ENCODE measurements around the gene MYH6. TPM values are rescaled to one million over a fixed set of nuclear protein-coding genes. Genes with fewer than 3 reads are reported as not detected.
"Not testable (repeated sequence)": the region's sequence is repeated elsewhere in the genome, so short reads cannot be mapped to it uniquely, and the experiment has no call there.

The MYH6 gene
- total and polyA plus RNA-seq, 4 donors = 0.11 to 0.16 TPM; not detected in 2

DNA sequence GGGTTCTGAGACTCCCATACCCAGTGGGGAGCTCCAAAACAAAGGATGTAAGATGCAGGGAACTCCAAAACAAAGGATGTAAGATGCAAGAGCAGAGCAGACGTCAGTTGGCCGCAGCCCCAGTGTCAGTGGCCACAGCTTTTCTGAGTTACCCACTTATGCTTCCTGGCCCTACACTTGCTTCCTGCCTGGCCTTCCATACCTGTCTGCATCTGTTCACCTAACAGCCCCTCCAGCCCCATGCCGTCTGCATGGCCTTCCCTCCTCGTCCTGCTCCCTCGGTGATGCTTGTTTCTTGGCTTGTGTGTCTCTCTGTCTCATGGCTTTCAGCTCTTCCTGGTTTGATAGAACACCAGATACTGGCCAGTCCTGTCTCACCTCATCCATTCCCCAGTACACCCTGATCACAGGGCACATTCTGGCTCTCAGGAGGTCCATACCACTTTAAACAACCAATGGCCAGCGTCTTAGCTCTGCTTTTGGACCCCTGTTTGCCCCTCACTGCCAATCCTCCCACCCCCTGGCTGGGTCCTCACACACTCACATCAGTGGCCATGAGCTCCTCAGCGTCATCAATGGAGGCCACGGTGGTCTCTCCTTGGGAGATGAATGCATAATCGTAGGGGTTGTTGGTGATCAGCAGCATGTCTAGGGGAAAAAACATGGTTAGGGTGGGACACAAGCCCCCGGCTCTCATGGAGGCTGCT, 22.1 kb upstream of the MYH6 start:
- WGBS (ENCODE audit: insufficient coverage) = 67% methylated on average over 10 of the region's 10 CpGs
- DNase-seq (ENCODE audit: low read depth in 4 of 6, low spot score in 6 of 6) = no peak
- Histone ChIP-seq H3K4me1 (ENCODE audit: control insufficient read depth, insufficient read depth, low read length) (peaks cover 19% of the 10 kb centered on the region), H3K4me3 (ENCODE audit: low read depth, low read length) (no peak overlapping the region), H3K27me3 (ENCODE audit: control insufficient read depth, insufficient read depth, low read length) (no peaks in the 10 kb centered on the region), H3K9me3 (ENCODE audit: control insufficient read depth, insufficient read depth, low read length) (no peaks in the 10 kb centered on the region), H3K27ac (ENCODE audit: low read depth, low read length) (peak overlapping the region; percentile 51), H3K36me3 (ENCODE audit: control insufficient read depth, insufficient read depth, low read length) (no peaks in the 10 kb centered on the region)

DNA sequence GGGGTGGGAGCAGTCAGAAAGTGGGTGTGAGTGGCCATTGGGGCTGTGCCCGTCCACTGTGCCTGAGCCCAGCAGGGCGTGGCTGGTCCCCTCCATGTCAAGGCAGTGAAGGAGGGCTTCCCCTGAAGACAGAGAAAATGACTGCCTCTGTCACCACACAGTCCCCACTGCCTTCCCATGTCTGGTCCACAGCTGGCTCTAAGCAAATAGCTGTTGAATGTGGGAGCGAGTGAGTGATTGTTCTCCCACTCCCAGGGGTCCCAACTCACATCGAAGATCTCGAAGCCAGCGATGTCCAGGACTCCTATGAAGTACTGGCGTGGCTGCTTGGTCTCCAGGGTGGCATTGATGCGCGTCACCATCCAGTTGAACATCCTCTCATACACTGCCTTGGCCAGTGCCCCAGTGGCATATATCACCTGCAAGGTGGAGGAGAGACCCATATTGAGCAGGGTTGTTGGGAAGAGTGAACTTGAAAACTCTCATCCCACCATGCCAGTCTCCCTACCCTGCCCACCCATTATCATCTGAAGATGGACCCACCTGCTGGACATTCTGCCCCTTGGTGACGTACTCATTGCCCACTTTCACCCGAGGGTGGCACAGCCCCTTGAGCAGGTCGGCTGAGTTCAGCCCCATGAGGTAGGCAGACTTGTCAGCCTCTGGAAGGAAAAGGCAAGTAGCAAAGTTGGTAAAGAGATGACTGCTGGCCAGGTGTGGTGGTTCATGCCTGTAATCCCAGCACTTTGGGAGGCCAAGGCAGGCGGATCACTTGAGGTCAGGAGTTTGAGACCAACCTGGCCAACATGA, 20.8 kb upstream of the MYH6 start:
- Histone ChIP-seq H3K27me3 (ENCODE audit: control insufficient read depth, insufficient read depth, low read length) (no peaks in the 10 kb centered on the region), H3K27ac (ENCODE audit: low read depth, low read length) (no peak overlapping the region), H3K4me1 (ENCODE audit: control insufficient read depth, insufficient read depth, low read length) (peaks cover 19% of the 10 kb centered on the region), H3K36me3 (ENCODE audit: control insufficient read depth, insufficient read depth, low read length) (no peaks in the 10 kb centered on the region), H3K9me3 (ENCODE audit: control insufficient read depth, insufficient read depth, low read length) (no peaks in the 10 kb centered on the region), H3K4me3 (ENCODE audit: low read depth, low read length) (no peak overlapping the region)
- 98% methylated on average over 4 of the region's 13 CpGs for WGBS (ENCODE audit: insufficient coverage)
- no peak for DNase-seq (ENCODE audit: low read depth in 4 of 6, low spot score in 6 of 6)

- H3K27me3 ChIP-seq (ENCODE audit: control insufficient read depth, insufficient read depth, low read length); H3K36me3 ChIP-seq (ENCODE audit: control insufficient read depth, insufficient read depth, low read length); H3K9me3 ChIP-seq (ENCODE audit: control insufficient read depth, insufficient read depth, low read length); H3K27ac ChIP-seq (ENCODE audit: low read depth, low read length); H3K4me1 ChIP-seq (ENCODE audit: control insufficient read depth, insufficient read depth, low read length); H3K4me3 ChIP-seq (ENCODE audit: low read depth, low read length); DNase-seq (ENCODE audit: low read depth in 4 of 6, low spot score in 6 of 6): not testable (repeated sequence)
- 100% methylated on average over 1 of the region's 6 CpGs for WGBS (ENCODE audit: insufficient coverage)
Observed at GRCh38 chr14:23425798-23426197, 17.7 kb upstream of the MYH6 start.

GRCh38 chr14:23425169-23425568, 17.1 kb upstream of the MYH6 start:
- DNase-seq (ENCODE audit: low read depth in 4 of 6, low spot score in 6 of 6) = no peak
- Histone ChIP-seq H3K9me3 (ENCODE audit: control insufficient read depth, insufficient read depth, low read length) (no peaks in the 10 kb centered on the region), H3K27ac (ENCODE audit: low read depth, low read length) (no peak overlapping the region), H3K27me3 (ENCODE audit: control insufficient read depth, insufficient read depth, low read length) (no peaks in the 10 kb centered on the region), H3K4me3 (ENCODE audit: low read depth, low read length) (no peak overlapping the region), H3K36me3 (ENCODE audit: control insufficient read depth, insufficient read depth, low read length) (no peaks in the 10 kb centered on the region), H3K4me1 (ENCODE audit: control insufficient read depth, insufficient read depth, low read length) (peaks cover 3% of the 10 kb centered on the region)
- WGBS (ENCODE audit: insufficient coverage) = 73% methylated on average over 9 of the region's 10 CpGs

DNA sequence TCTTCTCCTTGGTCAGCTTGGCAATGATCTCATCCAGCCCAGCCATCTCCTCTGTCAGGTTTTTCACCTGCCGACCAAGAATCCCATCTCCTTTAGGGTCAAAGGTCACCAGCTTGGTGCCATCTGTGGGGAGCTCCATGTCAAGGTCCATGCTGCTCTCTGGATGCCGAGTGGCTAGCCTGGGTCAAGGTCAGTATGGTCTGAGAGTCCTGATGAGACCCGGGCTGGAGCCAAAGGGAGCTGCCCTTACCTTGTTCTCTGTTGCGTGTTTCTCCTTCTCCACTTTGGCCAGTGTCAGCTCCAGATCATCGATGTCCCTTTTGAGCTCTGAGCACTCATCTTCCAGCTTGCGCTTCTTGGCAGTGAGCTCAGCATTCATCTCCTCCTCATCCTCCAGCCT, 15.6 kb upstream of the MYH6 start:
- no peak overlapping the region for H3K4me3 ChIP-seq (ENCODE audit: low read depth, low read length)
- no peak for DNase-seq (ENCODE audit: low read depth in 4 of 6, low spot score in 6 of 6)
- 87% methylated on average over 6 of the region's 6 CpGs for WGBS (ENCODE audit: insufficient coverage)
- H3K9me3 ChIP-seq (ENCODE audit: control insufficient read depth, insufficient read depth, low read length) = no peaks in the 10 kb centered on the region
- H3K27me3 ChIP-seq (ENCODE audit: control insufficient read depth, insufficient read depth, low read length) = no peaks in the 10 kb centered on the region
- no peak overlapping the region for H3K27ac ChIP-seq (ENCODE audit: low read depth, low read length)
- peaks cover 6% of the 10 kb centered on the region for H3K36me3 ChIP-seq (ENCODE audit: control insufficient read depth, insufficient read depth, low read length)
- no peaks in the 10 kb centered on the region for H3K4me1 ChIP-seq (ENCODE audit: control insufficient read depth, insufficient read depth, low read length)

GRCh38 chr14:23421594-23421993, 13.5 kb upstream of the MYH6 start:
- DNase-seq (ENCODE audit: low read depth in 4 of 6, low spot score in 6 of 6) = no peak
- H3K27ac ChIP-seq (ENCODE audit: low read depth, low read length) = no peak overlapping the region

DNA sequence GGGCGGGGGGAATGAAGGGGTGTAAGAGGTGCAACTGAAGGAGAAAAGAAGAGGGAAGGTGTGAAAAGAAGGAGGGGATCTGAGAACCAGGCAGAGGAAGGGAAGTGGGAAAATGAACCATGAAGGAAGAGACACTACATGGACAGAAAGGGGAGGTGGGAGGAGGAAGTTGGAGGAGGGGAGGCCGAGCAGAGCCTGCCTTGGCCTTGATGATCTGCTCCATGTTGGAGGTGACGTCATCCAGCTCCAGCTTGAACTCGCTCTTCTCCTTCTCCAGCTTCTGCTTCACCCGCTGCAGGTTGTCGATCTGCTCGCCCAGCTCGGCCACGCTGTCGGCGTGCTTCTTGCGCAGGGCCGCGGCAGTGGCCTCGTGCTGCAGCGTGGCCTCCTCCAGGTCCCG, 11.6 kb upstream of the MYH6 start:
- H3K4me1 ChIP-seq (ENCODE audit: control insufficient read depth, insufficient read depth, low read length); H3K9me3 ChIP-seq (ENCODE audit: control insufficient read depth, insufficient read depth, low read length); DNase-seq (ENCODE audit: low read depth in 4 of 6, low spot score in 6 of 6); H3K27me3 ChIP-seq (ENCODE audit: control insufficient read depth, insufficient read depth, low read length); H3K4me3 ChIP-seq (ENCODE audit: low read depth, low read length); H3K27ac ChIP-seq (ENCODE audit: low read depth, low read length): not testable (repeated sequence)
- 75% methylated on average over 1 of the region's 17 CpGs for WGBS (ENCODE audit: insufficient coverage)
- H3K36me3 ChIP-seq (ENCODE audit: control insufficient read depth, insufficient read depth, low read length) = peaks cover 18% of the 10 kb centered on the region

More at GRCh38 chr14:23421594-23421993, 13.5 kb upstream of the MYH6 start:
- Histone ChIP-seq H3K4me3 (ENCODE audit: low read depth, low read length) (no peak overlapping the region), H3K9me3 (ENCODE audit: control insufficient read depth, insufficient read depth, low read length) (no peaks in the 10 kb centered on the region), H3K36me3 (ENCODE audit: control insufficient read depth, insufficient read depth, low read length) (peaks cover 13% of the 10 kb centered on the region), H3K4me1 (ENCODE audit: control insufficient read depth, insufficient read depth, low read length) (peaks cover 3% of the 10 kb centered on the region), H3K27me3 (ENCODE audit: control insufficient read depth, insufficient read depth, low read length) (no peaks in the 10 kb centered on the region)

DNA sequence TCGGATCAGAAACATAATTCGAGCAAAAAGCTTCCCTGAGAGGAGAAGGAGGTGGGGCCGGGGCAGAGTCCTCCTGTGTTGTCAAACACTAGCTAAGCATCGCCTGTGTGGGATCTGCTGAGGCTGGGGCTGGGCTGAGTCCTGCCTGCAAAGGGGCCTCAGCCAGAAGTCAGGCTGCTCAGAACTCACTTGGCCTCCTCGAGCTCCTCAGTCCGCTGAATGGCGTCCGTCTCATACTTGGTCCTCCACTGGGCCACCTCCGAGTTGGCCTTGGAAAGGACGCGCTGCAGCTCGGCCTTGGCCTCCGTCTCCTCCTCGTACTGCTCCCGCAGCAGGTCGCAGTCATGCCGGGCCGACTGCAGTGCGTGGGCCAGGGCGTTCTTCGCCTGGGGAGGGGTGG, 9.9 kb upstream of the MYH6 start:
- H3K4me1 ChIP-seq (ENCODE audit: control insufficient read depth, insufficient read depth, low read length) = peaks cover 9% of the 10 kb centered on the region
- no peaks in the 10 kb centered on the region for H3K9me3 ChIP-seq (ENCODE audit: control insufficient read depth, insufficient read depth, low read length)
- WGBS (ENCODE audit: insufficient coverage) = 91% methylated on average over 16 of the region's 21 CpGs
- H3K4me3 ChIP-seq (ENCODE audit: low read depth, low read length) = no peak overlapping the region
- H3K36me3 ChIP-seq (ENCODE audit: control insufficient read depth, insufficient read depth, low read length) = peaks cover 23% of the 10 kb centered on the region
- no peaks in the 10 kb centered on the region for H3K27me3 ChIP-seq (ENCODE audit: control insufficient read depth, insufficient read depth, low read length)
- no peak for DNase-seq (ENCODE audit: low read depth in 4 of 6, low spot score in 6 of 6)
- no peak overlapping the region for H3K27ac ChIP-seq (ENCODE audit: low read depth, low read length)

GRCh38 chr14:23417269-23417668, 9.2 kb upstream of the MYH6 start:
- not testable (repeated sequence) for DNase-seq (ENCODE audit: low read depth in 4 of 6, low spot score in 6 of 6); H3K9me3 ChIP-seq (ENCODE audit: control insufficient read depth, insufficient read depth, low read length); H3K27ac ChIP-seq (ENCODE audit: low read depth, low read length); H3K4me1 ChIP-seq (ENCODE audit: control insufficient read depth, insufficient read depth, low read length); H3K27me3 ChIP-seq (ENCODE audit: control insufficient read depth, insufficient read depth, low read length); H3K4me3 ChIP-seq (ENCODE audit: low read depth, low read length)
- WGBS (ENCODE audit: insufficient coverage) = 95% methylated on average over 10 of the region's 12 CpGs
- peaks cover 23% of the 10 kb centered on the region for H3K36me3 ChIP-seq (ENCODE audit: control insufficient read depth, insufficient read depth, low read length)

GRCh38 chr14:23416801-23417200, 8.7 kb upstream of the MYH6 start:
- Histone ChIP-seq H3K4me1 (ENCODE audit: control insufficient read depth, insufficient read depth, low read length) (peaks cover 9% of the 10 kb centered on the region), H3K27me3 (ENCODE audit: control insufficient read depth, insufficient read depth, low read length) (no peaks in the 10 kb centered on the region), H3K36me3 (ENCODE audit: control insufficient read depth, insufficient read depth, low read length) (peaks cover 23% of the 10 kb centered on the region), H3K9me3 (ENCODE audit: control insufficient read depth, insufficient read depth, low read length) (no peaks in the 10 kb centered on the region), H3K4me3 (ENCODE audit: low read depth, low read length) (no peak overlapping the region), H3K27ac (ENCODE audit: low read depth, low read length) (no peak overlapping the region)
- WGBS (ENCODE audit: insufficient coverage) = 95% methylated on average over 10 of the region's 11 CpGs
- DNase-seq (ENCODE audit: low read depth in 4 of 6, low spot score in 6 of 6) = no peak

Measured in spinal cord (tissue), 10 donors.